Measurements from ENCODE around the gene LRRFIP1.

DNA sequence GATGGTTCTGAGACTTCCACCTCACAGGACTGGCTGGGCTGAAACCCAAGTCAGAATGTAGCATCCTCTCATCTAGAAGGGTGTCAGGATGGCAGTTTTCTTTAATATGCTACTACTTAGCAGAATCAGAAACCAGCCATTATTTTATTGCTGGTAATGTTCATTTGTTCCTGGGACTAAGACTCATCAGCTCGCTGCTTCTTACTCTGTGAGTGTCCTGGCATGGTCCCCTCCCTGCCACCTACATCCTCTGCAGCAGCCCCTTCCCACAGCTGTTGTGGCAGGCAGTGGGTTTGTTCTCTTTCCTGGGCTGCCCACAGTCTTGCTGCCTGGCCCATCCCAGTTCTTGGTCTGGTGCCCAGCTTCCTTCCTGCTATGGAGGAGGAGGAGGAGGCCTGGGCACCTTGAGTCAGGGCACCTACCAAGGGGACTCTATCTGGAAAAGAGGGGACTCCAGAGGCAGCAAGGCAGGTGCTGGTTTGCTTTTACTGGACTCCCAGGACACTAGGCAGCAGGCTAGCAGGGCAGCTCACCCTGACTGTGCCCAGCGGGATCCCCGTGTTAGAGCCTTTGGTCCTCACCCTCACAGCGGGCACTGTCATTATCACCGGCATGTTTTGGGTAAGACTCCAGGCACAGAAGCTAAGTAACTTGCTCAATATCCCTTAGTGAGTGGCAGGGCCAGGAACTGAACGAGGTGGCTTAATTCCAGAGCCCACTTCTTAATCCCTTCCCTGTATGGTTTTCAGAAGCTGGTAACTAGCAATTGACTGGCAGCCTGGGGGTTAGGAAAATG is 62.1 kb downstream of the LRRFIP1 start:
- TF ChIP-seq POLR2AphosphoS5 (IDR thresholded peaks at IDR 0.05; ENCODE audit: low read depth, low read length), result no peak
- TF ChIP-seq SIN3A (IDR thresholded peaks at IDR 0.05; ENCODE audit: borderline replicate concordance, insufficient read depth, low read length), result no peak
- TF ChIP-seq, protein P1, sequence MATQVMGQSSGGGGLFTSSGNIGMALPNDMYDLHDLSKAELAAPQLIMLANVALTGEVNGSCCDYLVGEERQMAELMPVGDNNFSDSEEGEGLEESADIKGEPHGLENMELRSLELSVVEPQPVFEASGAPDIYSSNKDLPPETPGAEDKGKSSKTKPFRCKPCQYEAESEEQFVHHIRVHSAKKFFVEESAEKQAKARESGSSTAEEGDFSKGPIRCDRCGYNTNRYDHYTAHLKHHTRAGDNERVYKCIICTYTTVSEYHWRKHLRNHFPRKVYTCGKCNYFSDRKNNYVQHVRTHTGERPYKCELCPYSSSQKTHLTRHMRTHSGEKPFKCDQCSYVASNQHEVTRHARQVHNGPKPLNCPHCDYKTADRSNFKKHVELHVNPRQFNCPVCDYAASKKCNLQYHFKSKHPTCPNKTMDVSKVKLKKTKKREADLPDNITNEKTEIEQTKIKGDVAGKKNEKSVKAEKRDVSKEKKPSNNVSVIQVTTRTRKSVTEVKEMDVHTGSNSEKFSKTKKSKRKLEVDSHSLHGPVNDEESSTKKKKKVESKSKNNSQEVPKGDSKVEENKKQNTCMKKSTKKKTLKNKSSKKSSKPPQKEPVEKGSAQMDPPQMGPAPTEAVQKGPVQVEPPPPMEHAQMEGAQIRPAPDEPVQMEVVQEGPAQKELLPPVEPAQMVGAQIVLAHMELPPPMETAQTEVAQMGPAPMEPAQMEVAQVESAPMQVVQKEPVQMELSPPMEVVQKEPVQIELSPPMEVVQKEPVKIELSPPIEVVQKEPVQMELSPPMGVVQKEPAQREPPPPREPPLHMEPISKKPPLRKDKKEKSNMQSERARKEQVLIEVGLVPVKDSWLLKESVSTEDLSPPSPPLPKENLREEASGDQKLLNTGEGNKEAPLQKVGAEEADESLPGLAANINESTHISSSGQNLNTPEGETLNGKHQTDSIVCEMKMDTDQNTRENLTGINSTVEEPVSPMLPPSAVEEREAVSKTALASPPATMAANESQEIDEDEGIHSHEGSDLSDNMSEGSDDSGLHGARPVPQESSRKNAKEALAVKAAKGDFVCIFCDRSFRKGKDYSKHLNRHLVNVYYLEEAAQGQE (IDR thresholded peaks at IDR 0.05; ENCODE audit: insufficient read depth in 1 of 2, low read depth in 2 of 2, low read length in 2 of 2), result no peak
